Peyer's patch (tissue), 4 donors: ENCODE data around the gene BAIAP2.

ENCODE experiments used
- CTCF ChIP-seq, 6 experiments: fragments of 450-650 bp in 4 of 6; fragments of 200-600 bp in 2 of 6; sonication (generic) in 1 of 6; IDR thresholded peaks; one replicate each; pipeline ENCODE4 v1.5.1; 2017 to 2019; ENCODE audit warnings: antibody characterized with exemption in 6 of 6, mild to moderate bottlenecking in 3 of 6, moderate library complexity in 1 of 6
- POLR2A ChIP-seq, 2 donors: fragments of 450-650 bp; IDR thresholded peaks; one replicate each; pipeline ENCODE4 v1.5.1; 2017; ENCODE audit warnings: antibody characterized with exemption in 2 of 2, mild to moderate bottlenecking in 2 of 2, moderate library complexity in 2 of 2

GRCh38 chr17:81020767-81021497 lies 14.0 kb upstream of the BAIAP2 start:
- TF ChIP-seq CTCF (IDR thresholded peaks at IDR 0.05) (no peak), POLR2A (IDR thresholded peaks at IDR 0.05) (no peak)
